ENCODE measurements around the gene LOXHD1.

LOXHD1 gene

DNA sequence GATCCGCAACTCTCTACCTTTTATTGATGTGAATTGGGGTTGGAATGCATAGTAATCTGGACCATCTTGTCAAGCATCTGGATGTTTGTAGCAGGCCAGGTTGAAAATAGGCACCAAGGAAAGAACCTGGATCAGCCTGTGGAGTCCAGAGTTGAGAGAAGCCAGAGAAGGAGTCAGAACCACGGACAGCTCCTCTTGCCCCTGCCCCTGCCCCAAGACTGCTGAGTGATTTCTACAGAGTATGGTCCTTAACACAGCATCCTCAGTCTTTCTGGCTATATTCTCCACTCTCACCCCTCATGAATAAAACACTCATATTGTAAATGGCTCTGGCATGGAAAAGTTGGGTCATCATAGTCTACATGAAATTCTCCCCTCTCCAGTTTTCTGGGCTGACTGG is 154.6 kb downstream of the LOXHD1 start:
- H3K27ac ChIP-seq, result no peak overlapping the region
- TF ChIP-seq, protein P1, sequence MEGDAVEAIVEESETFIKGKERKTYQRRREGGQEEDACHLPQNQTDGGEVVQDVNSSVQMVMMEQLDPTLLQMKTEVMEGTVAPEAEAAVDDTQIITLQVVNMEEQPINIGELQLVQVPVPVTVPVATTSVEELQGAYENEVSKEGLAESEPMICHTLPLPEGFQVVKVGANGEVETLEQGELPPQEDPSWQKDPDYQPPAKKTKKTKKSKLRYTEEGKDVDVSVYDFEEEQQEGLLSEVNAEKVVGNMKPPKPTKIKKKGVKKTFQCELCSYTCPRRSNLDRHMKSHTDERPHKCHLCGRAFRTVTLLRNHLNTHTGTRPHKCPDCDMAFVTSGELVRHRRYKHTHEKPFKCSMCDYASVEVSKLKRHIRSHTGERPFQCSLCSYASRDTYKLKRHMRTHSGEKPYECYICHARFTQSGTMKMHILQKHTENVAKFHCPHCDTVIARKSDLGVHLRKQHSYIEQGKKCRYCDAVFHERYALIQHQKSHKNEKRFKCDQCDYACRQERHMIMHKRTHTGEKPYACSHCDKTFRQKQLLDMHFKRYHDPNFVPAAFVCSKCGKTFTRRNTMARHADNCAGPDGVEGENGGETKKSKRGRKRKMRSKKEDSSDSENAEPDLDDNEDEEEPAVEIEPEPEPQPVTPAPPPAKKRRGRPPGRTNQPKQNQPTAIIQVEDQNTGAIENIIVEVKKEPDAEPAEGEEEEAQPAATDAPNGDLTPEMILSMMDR (conservative IDR thresholded peaks at IDR 0.05), result no peak

DNA sequence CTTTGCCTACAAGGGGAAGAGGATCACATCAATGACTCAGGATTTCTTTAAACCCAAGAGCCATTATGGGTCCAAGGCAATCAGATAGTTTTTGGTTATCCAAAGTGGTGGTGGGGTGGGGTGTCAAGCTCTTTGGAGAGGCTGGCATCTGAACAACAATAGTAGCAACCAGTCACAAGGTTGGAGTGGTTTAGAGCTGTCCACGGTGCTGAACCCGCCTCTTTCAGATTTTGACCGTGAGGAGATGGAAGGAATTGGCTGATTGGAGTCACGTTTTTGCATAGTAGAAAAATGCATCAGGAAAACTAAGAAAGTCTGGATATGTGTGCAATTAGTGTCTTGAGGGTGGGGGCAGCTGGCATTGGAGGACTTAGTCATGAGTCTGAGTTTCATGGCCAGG is 159.9 kb downstream of the LOXHD1 start:
- TF ChIP-seq, protein P1 (conservative IDR thresholded peaks at IDR 0.05), result no peak

DNA sequence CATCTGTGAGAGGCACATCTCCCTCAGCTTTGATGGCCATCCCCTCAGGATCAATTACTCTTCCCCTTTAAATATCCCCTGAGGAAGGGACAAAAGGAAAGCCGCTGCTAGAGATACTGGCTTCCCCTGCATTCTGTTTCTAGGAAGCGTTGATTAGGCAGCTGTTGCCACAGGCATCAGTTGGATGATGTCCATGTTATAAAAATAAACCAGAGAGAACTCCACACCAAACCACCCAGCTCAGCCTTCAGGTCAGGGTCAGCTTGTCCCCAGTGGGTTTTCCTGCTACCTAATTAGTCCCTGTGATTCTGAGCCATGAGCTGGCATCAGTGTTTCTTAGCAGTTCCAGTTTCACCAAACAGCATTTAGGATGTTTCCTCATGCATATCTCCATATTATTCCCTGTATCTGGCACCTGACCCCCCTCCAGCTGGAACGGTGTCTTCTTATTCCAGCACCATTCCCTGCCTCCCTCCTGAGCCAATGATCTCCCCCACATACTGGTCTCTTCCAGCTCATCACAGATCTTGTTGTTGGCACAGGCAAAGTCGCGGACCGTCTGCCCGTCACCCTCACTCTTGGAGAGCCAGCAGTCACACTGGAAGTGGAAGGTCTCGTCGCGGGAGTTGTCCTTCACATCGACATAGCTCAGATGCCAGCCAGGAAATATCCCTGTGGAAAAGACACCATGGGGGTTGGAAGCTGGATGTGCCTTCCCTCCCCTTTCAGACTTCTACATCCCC is 168.4 kb downstream of the LOXHD1 start:
- no peak overlapping the region for H3K27ac ChIP-seq
- TF ChIP-seq, protein P1 (conservative IDR thresholded peaks at IDR 0.05), result no peak

More for the DNA sequence above, 159.9 kb downstream of the LOXHD1 start:
- H3K27ac ChIP-seq, result no peak overlapping the region

DNA sequence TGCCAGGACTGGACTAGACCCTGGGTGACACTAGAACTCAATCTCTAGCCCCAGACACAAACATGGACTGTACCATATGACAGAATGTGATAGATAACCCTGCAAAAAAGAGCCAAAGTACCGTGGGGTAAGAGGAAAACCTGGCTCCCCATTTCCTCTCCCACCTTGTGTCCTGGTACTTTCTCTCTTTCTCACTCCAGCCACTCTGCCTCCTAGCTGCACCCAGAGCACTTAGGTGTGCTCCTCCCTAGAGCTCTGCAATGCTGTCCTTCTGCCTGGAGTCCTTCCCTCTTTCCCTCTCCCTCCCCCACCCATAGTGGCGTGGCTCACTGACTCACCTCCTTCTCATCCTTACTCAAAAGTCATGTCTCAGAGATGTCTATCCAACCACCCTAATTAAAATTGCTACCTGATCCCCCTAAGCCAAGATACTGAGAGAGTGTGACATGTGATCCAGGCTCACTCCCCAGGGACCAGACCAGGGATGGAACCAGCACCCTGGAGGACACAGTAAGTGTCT is 171.3 kb downstream of the LOXHD1 start:
- TF ChIP-seq, protein P1 (conservative IDR thresholded peaks at IDR 0.05), result no peak
- H3K27ac ChIP-seq, result no peak overlapping the region

DNA sequence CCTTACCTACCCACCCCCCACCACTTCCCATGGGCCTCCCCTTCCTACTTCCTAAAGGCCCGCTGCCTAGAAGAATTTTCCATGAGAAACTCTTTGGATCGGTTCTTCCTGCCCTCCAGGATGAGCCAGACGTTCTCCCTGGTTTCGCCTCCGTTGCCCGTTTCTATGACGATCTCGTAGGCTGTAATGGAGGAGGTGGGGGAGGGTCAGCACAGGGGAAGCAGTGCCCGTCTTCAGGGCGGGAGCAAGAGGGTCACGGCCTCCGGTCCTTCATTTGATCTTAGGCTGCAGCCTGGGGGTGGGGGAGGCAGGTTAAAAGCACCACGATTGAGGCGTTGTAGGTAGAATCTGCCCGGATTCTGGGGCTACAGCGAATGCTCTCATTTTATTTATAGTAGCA is 172.0 kb downstream of the LOXHD1 start:
- no peak overlapping the region for H3K27ac ChIP-seq
- TF ChIP-seq, protein P1 (conservative IDR thresholded peaks at IDR 0.05), result no peak

DNA sequence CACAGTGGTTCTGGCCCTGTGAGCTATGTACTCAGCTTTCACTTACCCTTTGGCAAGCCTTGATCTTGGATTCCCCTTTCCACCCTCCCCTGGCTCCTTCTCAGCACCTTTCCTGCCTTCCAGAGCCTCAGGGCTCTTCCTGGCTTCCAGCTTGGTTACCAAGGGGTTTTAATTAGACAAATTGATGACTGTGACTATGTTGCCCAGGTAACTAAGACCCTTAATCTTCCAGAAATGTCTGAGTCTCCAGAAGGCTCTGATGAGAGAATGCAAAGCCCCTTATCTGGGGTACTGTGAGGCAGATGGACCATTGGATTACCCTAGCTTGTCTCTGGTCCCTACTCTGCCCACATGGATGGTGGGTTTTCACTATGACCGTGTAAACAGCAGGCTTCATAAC is 174.2 kb downstream of the LOXHD1 start:
- TF ChIP-seq, protein P1 (conservative IDR thresholded peaks at IDR 0.05), result no peak
- H3K27ac ChIP-seq, result no peak overlapping the region

DNA sequence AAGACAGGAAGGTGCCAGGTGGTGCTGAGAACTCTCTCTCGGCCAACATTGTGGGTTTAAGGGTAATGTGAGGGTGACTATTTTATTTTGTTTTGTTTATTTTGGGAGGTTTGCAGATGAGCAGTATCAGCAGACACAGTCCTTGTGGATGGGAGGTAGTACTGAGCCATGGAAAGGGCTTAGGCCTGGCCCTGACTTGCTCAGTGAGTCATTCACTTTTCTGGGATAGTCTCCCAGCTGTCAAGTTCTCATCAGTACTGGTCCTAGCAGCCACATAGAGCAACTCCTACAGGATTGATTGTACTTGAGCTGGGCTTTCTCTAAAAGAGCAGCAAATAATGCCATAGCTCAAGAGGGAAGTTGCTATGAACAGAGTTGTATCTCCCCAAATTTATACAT is 175.2 kb downstream of the LOXHD1 start:
- TF ChIP-seq, protein P1 (conservative IDR thresholded peaks at IDR 0.05), result no peak
- H3K27ac ChIP-seq, result no peak overlapping the region

All from VCaP (cell line).